Neural cell (in vitro differentiated cells): ENCODE results near the gene CDHR4. TPM values are rescaled to one million over a fixed set of nuclear protein-coding genes. Genes with fewer than 3 reads are reported as not detected.

ENCODE experiments used
- H2AFZ ChIP-seq: fragments of 200-600, 300-800 bp; sonication (generic), shearing (Covaris generic); 2 replicates; pipeline ENCODE4 v1.6.0; 2014; ENCODE audit warnings: low read depth, mild to moderate bottlenecking, antibody characterized with exemption, low read length, moderate library complexity
- H3F3A ChIP-seq: fragments of 200-600 bp; shearing (Covaris generic); 2 replicates; pipeline ENCODE4 v1.6.1; 2016; ENCODE audit warnings: mild to moderate bottlenecking, moderate library complexity, mixed read lengths, antibody characterized with exemption, low read length; ENCODE audit not compliant: insufficient read depth, poor library complexity, severe bottlenecking
- H3K27ac ChIP-seq: fragments of 200-600, 300-800 bp; sonication (generic), shearing (Covaris generic); 2 replicates; pipeline ENCODE4 v1.5.1; 2014; ENCODE audit warnings: mild to moderate bottlenecking, low read length, moderate library complexity
- H3K27me3 ChIP-seq: fragments of 300-800, 200-600 bp; sonication (generic), shearing (Covaris generic); 2 replicates; pipeline ENCODE4 v1.6.0; 2014; ENCODE audit warnings: mild to moderate bottlenecking, low read depth, low read length, moderate library complexity; ENCODE audit not compliant: insufficient read depth
- H3K36me3 ChIP-seq: fragments of 300-800, 200-600 bp; sonication (generic), shearing (Covaris generic); 2 replicates; pipeline ENCODE4 v1.5.1; 2014; ENCODE audit warnings: mild to moderate bottlenecking, antibody characterized with exemption, low read length, moderate library complexity; ENCODE audit not compliant: insufficient read depth
- H3K4me2 ChIP-seq: fragments of 300-800, 200-600 bp; sonication (generic), shearing (Covaris generic); 2 replicates; pipeline ENCODE4 v1.6.0; 2014; ENCODE audit warnings: mild to moderate bottlenecking, low read length
- H3K4me3 ChIP-seq: fragments of 300-800, 200-600 bp; sonication (generic), shearing (Covaris generic); 2 replicates; pipeline ENCODE4 v1.5.1; 2014; ENCODE audit warnings: mild to moderate bottlenecking, low read length, moderate library complexity
- H3K79me2 ChIP-seq: fragments of 200-600 bp; shearing (Covaris generic); replicated peaks from 2 replicates; pipeline ENCODE4 v1.6.0; 2014; ENCODE audit warnings: mild to moderate bottlenecking, low read length, moderate library complexity; ENCODE audit not compliant: insufficient read depth
- H3K9ac ChIP-seq: fragments of 300-800, 200-600 bp; sonication (generic), shearing (Covaris generic); 2 replicates; pipeline ENCODE4 v1.6.1; 2016; ENCODE audit warnings: mild to moderate bottlenecking, low read length, mixed read lengths
- H3K9me2 ChIP-seq: fragments of 200-600 bp; shearing (Covaris generic); 2 replicates; pipeline ENCODE4 v1.6.1; 2016; ENCODE audit warnings: mild to moderate bottlenecking, low read length, mixed read lengths; ENCODE audit not compliant: insufficient read depth
- H3K9me3 ChIP-seq: fragments of 200-600, 300-800 bp; sonication (generic), shearing (Covaris generic); 2 replicates; pipeline ENCODE4 v1.6.1; 2016; ENCODE audit warnings: mild to moderate bottlenecking, mixed run types, low read length, moderate library complexity, mixed read lengths
- H4K20me1 ChIP-seq: fragments of 200-600 bp; shearing (Covaris generic); 2 replicates; pipeline ENCODE4 v1.6.1; 2016; ENCODE audit warnings: mild to moderate bottlenecking, mixed run types; ENCODE audit not compliant: insufficient read depth
- CTCF ChIP-seq: fragments of 450-650 bp; IDR thresholded peaks from 2 replicates; pipeline ENCODE4 v1.5.1; 2014; ENCODE audit warnings: antibody characterized with exemption, mild to moderate bottlenecking, moderate library complexity; ENCODE audit not compliant: poor library complexity, severe bottlenecking
- EP300 ChIP-seq: fragments of 450-650 bp; conservative IDR thresholded peaks from 2 replicates; pipeline ENCODE4 v1.6.1; 2014; ENCODE audit warnings: antibody characterized with exemption, mild to moderate bottlenecking, moderate library complexity; ENCODE audit not compliant: poor library complexity, severe bottlenecking
- EZH2 ChIP-seq: fragments of 200-600, 300-800 bp; shearing (Covaris generic), sonication (generic); IDR thresholded peaks from 2 replicates; pipeline ENCODE4 v1.6.1; 2014; ENCODE audit warnings: antibody characterized with exemption, low read length, borderline replicate concordance, mild to moderate bottlenecking; ENCODE audit not compliant: insufficient read depth, poor library complexity, severe bottlenecking
- MXI1 ChIP-seq: fragments of 450-650 bp; conservative IDR thresholded peaks from 2 replicates; pipeline ENCODE4 v1.6.1; 2014; ENCODE audit warnings: antibody characterized with exemption, mild to moderate bottlenecking; ENCODE audit not compliant: poor library complexity, severe bottlenecking
- POLR2AphosphoS5 ChIP-seq: IDR thresholded peaks from 2 replicates; pipeline ENCODE4 v1.6.1; 2012
- RAD21 ChIP-seq: fragments of 450-650 bp; conservative IDR thresholded peaks from 2 replicates; pipeline ENCODE4 v1.6.1; 2014; ENCODE audit warnings: antibody characterized with exemption, mild to moderate bottlenecking, moderate library complexity
- REST ChIP-seq: IDR thresholded peaks from 2 replicates; pipeline ENCODE4 v1.6.1; 2012; ENCODE audit warnings: borderline replicate concordance
- SMC3 ChIP-seq: fragments of 450-650 bp; conservative IDR thresholded peaks from 2 replicates; pipeline ENCODE4 v1.6.1; 2014; ENCODE audit warnings: antibody characterized with exemption, mild to moderate bottlenecking, moderate library complexity; ENCODE audit not compliant: poor library complexity
- TAF1 ChIP-seq: IDR thresholded peaks from 2 replicates; pipeline ENCODE4 v1.6.1; 2012; ENCODE audit warnings: low read depth
- polyA plus RNA-seq: library from polyadenylated mRNA; depleted of rRNA; stranded (reverse); fragments of >200 nt; gene quantifications from 2 replicates; pipeline ENCODE4 v1.2.3, GENCODE V29; 2014

The CDHR4 gene
- polyA plus RNA-seq, 1 donor from 2014 or later = not detected

- Histone ChIP-seq H3K27me3 (no peaks in the 10 kb centered on the region), H3K4me3 (peak overlapping the region; percentile 25), H3F3A (no peaks in the 10 kb centered on the region), H3K9ac (peak overlapping the region; percentile 56), H2AFZ (peak overlapping the region; percentile 66), H3K36me3 (no peaks in the 10 kb centered on the region), H3K9me2 (no peaks in the 10 kb centered on the region), H3K79me2 (peaks cover 5% of the 10 kb centered on the region), H4K20me1 (no peaks in the 10 kb centered on the region), H3K27ac (peak overlapping the region; percentile 89), H3K4me2 (peak overlapping the region; percentile 11), H3K9me3 (no peaks in the 10 kb centered on the region)
- TF ChIP-seq TAF1 (no peak), POLR2AphosphoS5 (no peak), RAD21 (no peak), CTCF (no peak), EZH2 (no peak), EP300 (no peak), REST (no peak), SMC3 (no peak), MXI1 (no peak)
These were observed 8.9 kb downstream of the CDHR4 start for GRCh38 chr3:49790626-49791411.

GRCh38 chr3:49788056-49788455 is 11.6 kb downstream of the CDHR4 start:
- Histone ChIP-seq H3K27me3 (no peaks in the 10 kb centered on the region), H3K4me3 (no peak overlapping the region), H3K9me3 (no peaks in the 10 kb centered on the region), H3K9me2 (no peaks in the 10 kb centered on the region), H3K27ac (no peak overlapping the region), H3K9ac (no peak overlapping the region), H3K4me2 (no peak overlapping the region), H3K36me3 (no peaks in the 10 kb centered on the region), H3K79me2 (peaks cover 31% of the 10 kb centered on the region), H4K20me1 (no peaks in the 10 kb centered on the region), H2AFZ (no peak overlapping the region), H3F3A (no peaks in the 10 kb centered on the region)
- no peak for TF ChIP-seq RAD21
- TF ChIP-seq REST = no peak
- TF ChIP-seq MXI1 = no peak
- no peak for TF ChIP-seq CTCF
